Activated CD8-positive, alpha-beta memory T cell treated with anti-CD3 and anti-CD28 coated beads for 48 hours (primary cell): ENCODE results near the gene PHKG2.
A peak's percentile ranks its signal among the peaks of the same experiment; 100 is the strongest.
"Not testable (repeated sequence)": the region's sequence is repeated elsewhere in the genome, so short reads cannot be mapped to it uniquely, and the experiment has no call there.

ENCODE experiments used
- DNase-seq, 3 experiments: peaks; one replicate each; pipeline ENCODE4 v3.0.0-alpha.2; 2020; ENCODE audit warnings: low read depth in 2 of 3, low spot score in 2 of 3

PHKG2 gene

GRCh38 chr16:30747799-30748633, at the start of gene PHKG2:
Gene PHKG2, plus strand, starts transcription at chr16:30748425. Its CDS starts 396 bp downstream, at chr16:30748821.
- peak; percentile 84 to 94 (median 93) for DNase-seq

- DNase-seq: peak; percentile 84 to 87 (median 87)
Measured at GRCh38 chr16:30698816-30699614, 49.2 kb upstream of the PHKG2 start, which contains the start of gene SRCAP. Gene SRCAP, plus strand, starts transcription at chr16:30699171. Its CDS starts 1,654 bp downstream, at chr16:30700825.

GRCh38 chr16:30699615-30700099, 48.6 kb upstream of the PHKG2 start:
- no peak for DNase-seq

- DNase-seq: no peak
Measured at GRCh38 chr16:30700491-30700890, 47.7 kb upstream of the PHKG2 start.

- DNase-seq: no peak
Measured at GRCh38 chr16:30700971-30701370, 47.3 kb upstream of the PHKG2 start.

- DNase-seq: not testable (repeated sequence)
Measured at GRCh38 chr16:30703071-30703470, 45.2 kb upstream of the PHKG2 start.

- DNase-seq: no peak
Measured at GRCh38 chr16:30703971-30704370, 44.3 kb upstream of the PHKG2 start.

GRCh38 chr16:30706046-30706445, 42.2 kb upstream of the PHKG2 start:
- no peak for DNase-seq

- no peak for DNase-seq
Measured at GRCh38 chr16:30710971-30711370, 37.3 kb upstream of the PHKG2 start.

GRCh38 chr16:30711712-30712111, 36.5 kb upstream of the PHKG2 start:
- no peak for DNase-seq

- peak in 1 of 3 experiments; percentile 13 for DNase-seq
Measured at GRCh38 chr16:30715750-30716445, 32.3 kb upstream of the PHKG2 start.

- no peak for DNase-seq
Measured at GRCh38 chr16:30720086-30720485, 28.1 kb upstream of the PHKG2 start.

- DNase-seq: no peak
Measured at GRCh38 chr16:30720694-30721093, 27.5 kb upstream of the PHKG2 start.

- DNase-seq: no peak
Measured at GRCh38 chr16:30721167-30721566, 27.1 kb upstream of the PHKG2 start.

- no peak for DNase-seq
Measured at GRCh38 chr16:30721606-30722005, 26.6 kb upstream of the PHKG2 start.

GRCh38 chr16:30722443-30722842, 25.8 kb upstream of the PHKG2 start:
- DNase-seq: no peak

- DNase-seq: no peak
Measured at GRCh38 chr16:30722916-30723315, 25.3 kb upstream of the PHKG2 start.

GRCh38 chr16:30723725-30724355, 24.4 kb upstream of the PHKG2 start:
- no peak for DNase-seq

- no peak for DNase-seq
Measured at GRCh38 chr16:30724641-30725417, 23.4 kb upstream of the PHKG2 start.

GRCh38 chr16:30725418-30725792, 22.8 kb upstream of the PHKG2 start:
- DNase-seq: no peak
